HL-60 (cell line): ENCODE measurements around the gene PDE4A.
A peak's percentile ranks its signal among the peaks of the same experiment; 100 is the strongest.

Source experiments
- GABPA ChIP-seq: IDR thresholded peaks from 2 replicates; pipeline ENCODE4 v1.6.1; 2012; ENCODE audit warnings: low read depth
- POLR2AphosphoS5 ChIP-seq: IDR thresholded peaks from 2 replicates; pipeline ENCODE4 v1.6.1; 2012; ENCODE audit warnings: low read depth
- TF ChIP-seq, protein P1 (sequence below): IDR thresholded peaks from one replicate; pipeline ENCODE4 v1.5.1; 2011; ENCODE audit warnings: low read length, control low read depth, inconsistent platforms; ENCODE audit not compliant: insufficient read depth

DNA sequence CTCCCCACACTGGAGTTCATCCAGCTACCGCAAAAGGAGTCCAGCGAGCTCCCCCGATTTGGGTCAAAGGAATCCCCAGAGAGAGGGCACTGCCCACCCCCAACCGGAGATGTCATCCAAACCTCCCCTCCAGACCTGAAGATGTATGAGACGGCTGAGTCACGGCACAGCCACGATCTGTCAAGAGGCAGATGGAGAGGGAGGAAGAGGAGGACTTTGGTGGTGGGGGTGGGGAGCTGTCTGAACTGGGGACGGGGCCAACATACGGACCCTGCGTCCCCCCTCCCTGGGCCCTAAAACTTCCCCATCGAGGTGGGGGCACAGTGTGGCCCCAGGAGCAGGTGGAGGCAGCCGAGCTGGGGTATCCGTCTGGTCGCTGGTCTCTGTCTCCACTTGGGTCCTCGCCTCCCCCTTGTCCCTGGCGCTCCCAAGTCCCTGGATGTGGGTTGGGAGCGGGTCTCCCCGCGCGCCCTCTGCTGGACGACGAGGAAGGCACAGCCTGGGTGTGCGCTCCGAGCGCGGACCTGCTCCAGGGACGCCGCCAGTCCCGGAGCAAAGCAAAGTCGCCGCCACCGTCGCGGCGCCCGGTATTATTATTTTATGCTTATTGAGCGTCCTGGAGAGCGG lies 3.8 kb downstream of the PDE4A start:
- no peak for TF ChIP-seq GABPA
- no peak for TF ChIP-seq POLR2AphosphoS5
- TF ChIP-seq, protein P1, sequence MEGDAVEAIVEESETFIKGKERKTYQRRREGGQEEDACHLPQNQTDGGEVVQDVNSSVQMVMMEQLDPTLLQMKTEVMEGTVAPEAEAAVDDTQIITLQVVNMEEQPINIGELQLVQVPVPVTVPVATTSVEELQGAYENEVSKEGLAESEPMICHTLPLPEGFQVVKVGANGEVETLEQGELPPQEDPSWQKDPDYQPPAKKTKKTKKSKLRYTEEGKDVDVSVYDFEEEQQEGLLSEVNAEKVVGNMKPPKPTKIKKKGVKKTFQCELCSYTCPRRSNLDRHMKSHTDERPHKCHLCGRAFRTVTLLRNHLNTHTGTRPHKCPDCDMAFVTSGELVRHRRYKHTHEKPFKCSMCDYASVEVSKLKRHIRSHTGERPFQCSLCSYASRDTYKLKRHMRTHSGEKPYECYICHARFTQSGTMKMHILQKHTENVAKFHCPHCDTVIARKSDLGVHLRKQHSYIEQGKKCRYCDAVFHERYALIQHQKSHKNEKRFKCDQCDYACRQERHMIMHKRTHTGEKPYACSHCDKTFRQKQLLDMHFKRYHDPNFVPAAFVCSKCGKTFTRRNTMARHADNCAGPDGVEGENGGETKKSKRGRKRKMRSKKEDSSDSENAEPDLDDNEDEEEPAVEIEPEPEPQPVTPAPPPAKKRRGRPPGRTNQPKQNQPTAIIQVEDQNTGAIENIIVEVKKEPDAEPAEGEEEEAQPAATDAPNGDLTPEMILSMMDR: peak; percentile 64
